Measurements from ENCODE around the gene CLDN10.

The CLDN10 gene

GRCh38 chr13:95516492-95516891, 36.0 kb upstream of the CLDN10 start:
- Mint-ChIP-seq H3K9me3 (no peaks in the 10 kb centered on the region), H3K4me1 (no peaks in the 10 kb centered on the region), H3K27ac (no peak overlapping the region), H3K27me3 (ENCODE audit: low read depth) (peaks cover 15% of the 10 kb centered on the region), H3K36me3 (ENCODE audit: low read depth) (no peaks in the 10 kb centered on the region), H3K4me3 (no peak overlapping the region)
- TF ChIP-seq CTCF (IDR thresholded peaks at IDR 0.05; ENCODE audit: unreplicated experiment in 3 of 3) = no peak

- Mint-ChIP-seq H3K36me3 (ENCODE audit: low read depth) (no peaks in the 10 kb centered on the region), H3K4me1 (no peaks in the 10 kb centered on the region), H3K27ac (no peak overlapping the region), H3K4me3 (no peak overlapping the region), H3K27me3 (ENCODE audit: low read depth) (no peaks in the 10 kb centered on the region), H3K9me3 (peaks cover 2% of the 10 kb centered on the region)
- TF ChIP-seq CTCF (IDR thresholded peaks at IDR 0.05; ENCODE audit: unreplicated experiment in 3 of 3) = no peak
These were observed 28.9 kb upstream of the CLDN10 start for GRCh38 chr13:95523598-95523997.

GRCh38 chr13:95524264-95524901, 28.1 kb upstream of the CLDN10 start:
- no peak for TF ChIP-seq CTCF (IDR thresholded peaks at IDR 0.05; ENCODE audit: unreplicated experiment in 3 of 3)
- no peak overlapping the region for H3K27ac Mint-ChIP-seq
- peaks cover 2% of the 10 kb centered on the region for H3K9me3 Mint-ChIP-seq
- no peak overlapping the region for H3K4me3 Mint-ChIP-seq
- no peaks in the 10 kb centered on the region for H3K36me3 Mint-ChIP-seq (ENCODE audit: low read depth)
- H3K4me1 Mint-ChIP-seq = no peaks in the 10 kb centered on the region
- no peaks in the 10 kb centered on the region for H3K27me3 Mint-ChIP-seq (ENCODE audit: low read depth)

- Mint-ChIP-seq H3K4me1 (no peaks in the 10 kb centered on the region), H3K27ac (no peak overlapping the region), H3K9me3 (peaks cover 2% of the 10 kb centered on the region), H3K4me3 (no peak overlapping the region), H3K27me3 (ENCODE audit: low read depth) (no peaks in the 10 kb centered on the region), H3K36me3 (ENCODE audit: low read depth) (no peaks in the 10 kb centered on the region)
- no peak for TF ChIP-seq CTCF (IDR thresholded peaks at IDR 0.05; ENCODE audit: unreplicated experiment in 3 of 3)
These were observed 24.6 kb upstream of the CLDN10 start for GRCh38 chr13:95527955-95528354.

GRCh38 chr13:95530178-95530577, 22.3 kb upstream of the CLDN10 start:
- H3K36me3 Mint-ChIP-seq (ENCODE audit: low read depth) = no peaks in the 10 kb centered on the region
- H3K27ac Mint-ChIP-seq = no peak overlapping the region
- TF ChIP-seq CTCF (IDR thresholded peaks at IDR 0.05; ENCODE audit: unreplicated experiment in 3 of 3) = no peak
- H3K27me3 Mint-ChIP-seq (ENCODE audit: low read depth) = no peaks in the 10 kb centered on the region
- H3K4me1 Mint-ChIP-seq = no peaks in the 10 kb centered on the region
- no peak overlapping the region for H3K4me3 Mint-ChIP-seq
- peaks cover 2% of the 10 kb centered on the region for H3K9me3 Mint-ChIP-seq

GRCh38 chr13:95533545-95534160, 18.9 kb upstream of the CLDN10 start:
- peaks cover 10% of the 10 kb centered on the region for H3K4me1 Mint-ChIP-seq

More at GRCh38 chr13:95533545-95534160, 18.9 kb upstream of the CLDN10 start:
- H3K36me3 Mint-ChIP-seq (ENCODE audit: low read depth) = no peaks in the 10 kb centered on the region
- H3K27me3 Mint-ChIP-seq (ENCODE audit: low read depth) = peaks cover 4% of the 10 kb centered on the region
- TF ChIP-seq CTCF (IDR thresholded peaks at IDR 0.05; ENCODE audit: unreplicated experiment in 3 of 3) = no peak
- peak overlapping the region in 1 of 3 experiments; percentile 2 for H3K4me3 Mint-ChIP-seq
- H3K27ac Mint-ChIP-seq = peak overlapping the region in 1 of 3 experiments; percentile 14
- H3K9me3 Mint-ChIP-seq = no peaks in the 10 kb centered on the region
